Gastroesophageal sphincter (tissue), 3 donors: Measurements from ENCODE around the gene ROR1.

Experiments
- EP300 ChIP-seq: sonication (generic); formaldehyde crosslinking; IDR thresholded peaks from one replicate; pipeline ENCODE4 v1.6.1; 2017; ENCODE audit warnings: antibody characterized with exemption, mild to moderate bottlenecking
- POLR2A ChIP-seq, 2 donors: fragments of 450-650 bp; IDR thresholded peaks; one replicate each; pipeline ENCODE4 v1.6.1; 2017; ENCODE audit warnings: antibody characterized with exemption in 2 of 2, mild to moderate bottlenecking in 2 of 2, moderate library complexity in 1 of 2
- POLR2AphosphoS5 ChIP-seq: sonication (generic); formaldehyde crosslinking; IDR thresholded peaks from one replicate; pipeline ENCODE4 v1.6.1; 2017; ENCODE audit warnings: antibody characterized with exemption
- TF ChIP-seq, protein P1 (sequence below), 4 experiments: fragments of 200-600 bp in 2 of 4; fragments of 450-650 bp in 2 of 4; sonication (generic) in 1 of 4; IDR thresholded peaks; one replicate each; pipeline ENCODE4 v1.5.1; 2017 to 2019; ENCODE audit warnings: antibody characterized with exemption in 4 of 4, mild to moderate bottlenecking in 2 of 4, moderate library complexity in 2 of 4

DNA sequence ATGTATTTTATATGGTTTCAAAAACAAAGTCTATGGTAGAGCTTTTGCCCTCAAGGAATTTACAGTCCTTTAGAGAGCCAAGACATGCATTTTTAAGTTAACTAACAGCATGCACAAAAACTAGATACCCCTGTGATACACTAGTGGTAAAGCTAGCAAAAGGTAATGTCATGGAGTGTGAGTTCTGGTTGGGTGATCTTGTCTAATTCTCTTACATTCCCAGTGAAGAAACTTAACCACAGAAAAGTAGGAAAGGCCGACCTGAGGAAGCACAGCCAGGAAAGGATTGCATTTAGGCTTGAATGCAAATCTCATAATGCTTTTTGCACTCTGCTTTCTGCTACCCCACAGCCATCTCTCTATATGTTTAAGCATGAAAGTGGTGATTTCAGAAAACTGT lies 202.2 kb downstream of the ROR1 start:
- TF ChIP-seq, protein P1, sequence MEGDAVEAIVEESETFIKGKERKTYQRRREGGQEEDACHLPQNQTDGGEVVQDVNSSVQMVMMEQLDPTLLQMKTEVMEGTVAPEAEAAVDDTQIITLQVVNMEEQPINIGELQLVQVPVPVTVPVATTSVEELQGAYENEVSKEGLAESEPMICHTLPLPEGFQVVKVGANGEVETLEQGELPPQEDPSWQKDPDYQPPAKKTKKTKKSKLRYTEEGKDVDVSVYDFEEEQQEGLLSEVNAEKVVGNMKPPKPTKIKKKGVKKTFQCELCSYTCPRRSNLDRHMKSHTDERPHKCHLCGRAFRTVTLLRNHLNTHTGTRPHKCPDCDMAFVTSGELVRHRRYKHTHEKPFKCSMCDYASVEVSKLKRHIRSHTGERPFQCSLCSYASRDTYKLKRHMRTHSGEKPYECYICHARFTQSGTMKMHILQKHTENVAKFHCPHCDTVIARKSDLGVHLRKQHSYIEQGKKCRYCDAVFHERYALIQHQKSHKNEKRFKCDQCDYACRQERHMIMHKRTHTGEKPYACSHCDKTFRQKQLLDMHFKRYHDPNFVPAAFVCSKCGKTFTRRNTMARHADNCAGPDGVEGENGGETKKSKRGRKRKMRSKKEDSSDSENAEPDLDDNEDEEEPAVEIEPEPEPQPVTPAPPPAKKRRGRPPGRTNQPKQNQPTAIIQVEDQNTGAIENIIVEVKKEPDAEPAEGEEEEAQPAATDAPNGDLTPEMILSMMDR (IDR thresholded peaks at IDR 0.05), result no peak
- TF ChIP-seq POLR2AphosphoS5 (no peak), POLR2A (IDR thresholded peaks at IDR 0.05) (no peak), EP300 (no peak)
